AG10803 (cell line): ENCODE measurements around the gene CDK6.

Experiments
- DNase-seq: peaks from one replicate; pipeline ENCODE4 v3.0.0; 2010; ENCODE audit warnings: low read depth
- H3K4me3 ChIP-seq: 2 replicates; pipeline ENCODE4 v1.5.1; 2011; ENCODE audit warnings: mild to moderate bottlenecking, low read length, control low read depth
- TF ChIP-seq, protein P1 (sequence below): conservative IDR thresholded peaks from 2 replicates; pipeline ENCODE4 v1.5.1; 2011; ENCODE audit warnings: mild to moderate bottlenecking, low read length, control low read depth, inconsistent platforms

The CDK6 gene

DNA sequence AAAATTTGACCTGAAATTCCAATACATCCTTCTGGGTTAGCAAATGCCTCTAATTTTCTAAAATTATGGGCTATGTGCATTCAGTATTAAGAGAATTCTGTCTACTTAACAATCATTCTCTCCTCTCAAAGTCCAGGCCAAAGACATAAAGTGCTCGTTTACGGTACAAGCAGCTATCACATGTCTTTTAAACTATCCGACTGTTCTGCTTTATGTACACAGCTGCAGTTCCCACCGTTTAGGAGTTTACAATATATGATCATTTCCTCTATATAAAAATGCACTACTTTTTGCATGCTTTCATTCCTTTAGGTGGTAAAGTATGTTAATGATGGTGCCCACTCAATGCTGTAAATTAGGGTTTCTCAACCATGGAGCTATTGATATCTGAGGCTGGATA, 34.0 kb downstream of the CDK6 start:
- no peak overlapping the region for H3K4me3 ChIP-seq
- DNase-seq: no peak
- TF ChIP-seq, protein P1, sequence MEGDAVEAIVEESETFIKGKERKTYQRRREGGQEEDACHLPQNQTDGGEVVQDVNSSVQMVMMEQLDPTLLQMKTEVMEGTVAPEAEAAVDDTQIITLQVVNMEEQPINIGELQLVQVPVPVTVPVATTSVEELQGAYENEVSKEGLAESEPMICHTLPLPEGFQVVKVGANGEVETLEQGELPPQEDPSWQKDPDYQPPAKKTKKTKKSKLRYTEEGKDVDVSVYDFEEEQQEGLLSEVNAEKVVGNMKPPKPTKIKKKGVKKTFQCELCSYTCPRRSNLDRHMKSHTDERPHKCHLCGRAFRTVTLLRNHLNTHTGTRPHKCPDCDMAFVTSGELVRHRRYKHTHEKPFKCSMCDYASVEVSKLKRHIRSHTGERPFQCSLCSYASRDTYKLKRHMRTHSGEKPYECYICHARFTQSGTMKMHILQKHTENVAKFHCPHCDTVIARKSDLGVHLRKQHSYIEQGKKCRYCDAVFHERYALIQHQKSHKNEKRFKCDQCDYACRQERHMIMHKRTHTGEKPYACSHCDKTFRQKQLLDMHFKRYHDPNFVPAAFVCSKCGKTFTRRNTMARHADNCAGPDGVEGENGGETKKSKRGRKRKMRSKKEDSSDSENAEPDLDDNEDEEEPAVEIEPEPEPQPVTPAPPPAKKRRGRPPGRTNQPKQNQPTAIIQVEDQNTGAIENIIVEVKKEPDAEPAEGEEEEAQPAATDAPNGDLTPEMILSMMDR: no peak

DNA sequence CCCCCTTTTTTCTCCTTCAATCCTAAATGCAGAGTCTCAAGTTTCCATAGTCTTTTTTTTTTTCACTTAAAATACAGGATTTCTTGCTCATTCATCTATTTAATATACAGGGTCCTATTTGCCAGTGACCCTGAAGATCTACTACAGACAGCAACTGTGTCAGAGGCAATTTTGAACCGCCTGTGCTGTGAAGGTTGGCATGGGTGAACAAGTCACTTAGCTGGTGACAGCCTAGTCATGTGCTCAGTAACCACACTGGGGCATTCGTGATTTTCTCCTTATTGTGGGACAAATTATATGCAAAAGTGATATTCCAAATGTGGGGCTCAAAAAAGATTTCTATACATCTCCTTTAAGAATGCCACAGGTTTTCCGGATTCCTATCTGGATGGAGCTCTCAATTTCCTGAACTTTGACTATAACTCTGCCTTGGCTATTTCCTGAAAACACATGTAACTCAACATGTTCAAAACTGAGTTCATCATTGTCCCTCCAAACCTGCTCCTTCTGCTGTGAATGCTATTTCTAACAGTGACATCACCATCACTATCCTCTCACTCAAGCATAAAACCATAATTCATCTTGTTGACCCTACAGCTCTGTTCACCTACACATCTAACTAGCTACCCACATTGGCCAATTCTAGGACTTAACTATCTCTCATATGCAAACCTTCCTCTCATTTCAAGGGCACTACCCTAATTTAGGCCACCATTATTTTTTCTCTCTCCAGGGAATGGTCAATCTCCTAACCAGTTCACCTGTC, 36.7 kb downstream of the CDK6 start:
- TF ChIP-seq, protein P1: no peak
- H3K4me3 ChIP-seq: no peak overlapping the region
- no peak for DNase-seq

GRCh38 chr7:92798517-92799249, 37.7 kb downstream of the CDK6 start:
- DNase-seq: peak; percentile 22
- H3K4me3 ChIP-seq: no peak overlapping the region
- TF ChIP-seq, protein P1: no peak

- TF ChIP-seq, protein P1: peak; percentile 10; the same call in 1 of the 2 replicates
- DNase-seq: peak; percentile 33
Observed at GRCh38 chr7:92797693-92798092, 38.7 kb downstream of the CDK6 start.

GRCh38 chr7:92797284-92797683, 39.1 kb downstream of the CDK6 start:
- peak; percentile 84 for DNase-seq
- no peak overlapping the region for H3K4me3 ChIP-seq
- TF ChIP-seq, protein P1: no peak

More at GRCh38 chr7:92797693-92798092, 38.7 kb downstream of the CDK6 start:
- no peak overlapping the region for H3K4me3 ChIP-seq

- H3K4me3 ChIP-seq: no peak overlapping the region
- TF ChIP-seq, protein P1: no peak
- peak; percentile 33 for DNase-seq
Observed at GRCh38 chr7:92794831-92795230, 41.5 kb downstream of the CDK6 start.
